ENCODE data around the gene STAMBP.

- TF ChIP-seq, protein P1, sequence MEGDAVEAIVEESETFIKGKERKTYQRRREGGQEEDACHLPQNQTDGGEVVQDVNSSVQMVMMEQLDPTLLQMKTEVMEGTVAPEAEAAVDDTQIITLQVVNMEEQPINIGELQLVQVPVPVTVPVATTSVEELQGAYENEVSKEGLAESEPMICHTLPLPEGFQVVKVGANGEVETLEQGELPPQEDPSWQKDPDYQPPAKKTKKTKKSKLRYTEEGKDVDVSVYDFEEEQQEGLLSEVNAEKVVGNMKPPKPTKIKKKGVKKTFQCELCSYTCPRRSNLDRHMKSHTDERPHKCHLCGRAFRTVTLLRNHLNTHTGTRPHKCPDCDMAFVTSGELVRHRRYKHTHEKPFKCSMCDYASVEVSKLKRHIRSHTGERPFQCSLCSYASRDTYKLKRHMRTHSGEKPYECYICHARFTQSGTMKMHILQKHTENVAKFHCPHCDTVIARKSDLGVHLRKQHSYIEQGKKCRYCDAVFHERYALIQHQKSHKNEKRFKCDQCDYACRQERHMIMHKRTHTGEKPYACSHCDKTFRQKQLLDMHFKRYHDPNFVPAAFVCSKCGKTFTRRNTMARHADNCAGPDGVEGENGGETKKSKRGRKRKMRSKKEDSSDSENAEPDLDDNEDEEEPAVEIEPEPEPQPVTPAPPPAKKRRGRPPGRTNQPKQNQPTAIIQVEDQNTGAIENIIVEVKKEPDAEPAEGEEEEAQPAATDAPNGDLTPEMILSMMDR (IDR thresholded peaks at IDR 0.05; ENCODE audit: low read depth, low read length, missing input control): no peak
- TF ChIP-seq MAX (IDR thresholded peaks at IDR 0.05) (no peak), SP1 (IDR thresholded peaks at IDR 0.05) (no peak), REST (IDR thresholded peaks at IDR 0.05) (no peak), RXRA (IDR thresholded peaks at IDR 0.05) (no peak)
- TF ChIP-seq, protein P2, sequence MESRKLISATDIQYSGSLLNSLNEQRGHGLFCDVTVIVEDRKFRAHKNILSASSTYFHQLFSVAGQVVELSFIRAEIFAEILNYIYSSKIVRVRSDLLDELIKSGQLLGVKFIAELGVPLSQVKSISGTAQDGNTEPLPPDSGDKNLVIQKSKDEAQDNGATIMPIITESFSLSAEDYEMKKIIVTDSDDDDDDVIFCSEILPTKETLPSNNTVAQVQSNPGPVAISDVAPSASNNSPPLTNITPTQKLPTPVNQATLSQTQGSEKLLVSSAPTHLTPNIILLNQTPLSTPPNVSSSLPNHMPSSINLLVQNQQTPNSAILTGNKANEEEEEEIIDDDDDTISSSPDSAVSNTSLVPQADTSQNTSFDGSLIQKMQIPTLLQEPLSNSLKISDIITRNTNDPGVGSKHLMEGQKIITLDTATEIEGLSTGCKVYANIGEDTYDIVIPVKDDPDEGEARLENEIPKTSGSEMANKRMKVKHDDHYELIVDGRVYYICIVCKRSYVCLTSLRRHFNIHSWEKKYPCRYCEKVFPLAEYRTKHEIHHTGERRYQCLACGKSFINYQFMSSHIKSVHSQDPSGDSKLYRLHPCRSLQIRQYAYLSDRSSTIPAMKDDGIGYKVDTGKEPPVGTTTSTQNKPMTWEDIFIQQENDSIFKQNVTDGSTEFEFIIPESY (IDR thresholded peaks at IDR 0.05): no peak
Observed at GRCh38 chr2:73893764-73894474, 65.2 kb downstream of the STAMBP start.
